Limb (tissue), 2 donors: ENCODE measurements around the gene MTM1.

Experiments used
- DNase-seq, 2 donors: peaks; one replicate each; pipeline ENCODE4 v3.0.0-alpha.2; 2016; ENCODE audit errors: extremely low spot score in 2 of 2

Gene MTM1

GRCh38 chrX:150663073-150663472 is 94.7 kb downstream of the MTM1 start:
- DNase-seq: no peak

- DNase-seq: peak in 1 of 2 donors; percentile 37
Observed at GRCh38 chrX:150664290-150664689, 95.9 kb downstream of the MTM1 start.

GRCh38 chrX:150676221-150676620 is 107.8 kb downstream of the MTM1 start:
- DNase-seq: no peak

GRCh38 chrX:150680974-150681373 is 112.6 kb downstream of the MTM1 start:
- peak in 1 of 2 donors; percentile 30 for DNase-seq

- DNase-seq: no peak
Observed at GRCh38 chrX:150683112-150683511, 114.7 kb downstream of the MTM1 start.

- no peak for DNase-seq
Observed at GRCh38 chrX:150683536-150684146, 115.2 kb downstream of the MTM1 start.

GRCh38 chrX:150688911-150689451 is 120.6 kb downstream of the MTM1 start:
- no peak for DNase-seq

GRCh38 chrX:150690126-150690525 is 121.7 kb downstream of the MTM1 start:
- DNase-seq: no peak

- DNase-seq: no peak
Observed at GRCh38 chrX:150692296-150692695, 123.9 kb downstream of the MTM1 start.

- DNase-seq: peak; percentile 24 to 67
Observed at GRCh38 chrX:150692831-150693724, 124.7 kb downstream of the MTM1 start, which contains the start of gene MTMR1. TSS of gene MTMR1 (plus strand) at chrX:150693396. CDS start at chrX:150693531, 135 bp downstream.

GRCh38 chrX:150693725-150694574 is 125.5 kb downstream of the MTM1 start:
- peak in 1 of 2 donors; percentile 62 for DNase-seq

- DNase-seq: no peak
Observed at GRCh38 chrX:150694738-150695410, 126.5 kb downstream of the MTM1 start.

- no peak for DNase-seq
Observed at GRCh38 chrX:150696331-150696730, 127.9 kb downstream of the MTM1 start.

GRCh38 chrX:150696866-150697265 is 128.4 kb downstream of the MTM1 start:
- DNase-seq: no peak

GRCh38 chrX:150697641-150698040 is 129.2 kb downstream of the MTM1 start:
- no peak for DNase-seq

- no peak for DNase-seq
Observed at GRCh38 chrX:150698981-150699380, 130.6 kb downstream of the MTM1 start.

GRCh38 chrX:150700107-150700506 is 131.7 kb downstream of the MTM1 start:
- no peak for DNase-seq

GRCh38 chrX:150701377-150701776 is 133.0 kb downstream of the MTM1 start:
- no peak for DNase-seq

- DNase-seq: no peak
Observed at GRCh38 chrX:150702966-150703694, 134.7 kb downstream of the MTM1 start.

GRCh38 chrX:150703695-150703974 is 135.2 kb downstream of the MTM1 start:
- no peak for DNase-seq
